IMR-90 (cell line): Measurements from ENCODE around the gene KRT79. TPM values are rescaled to one million over a fixed set of nuclear protein-coding genes. Genes with fewer than 3 reads are reported as not detected.

Experiments
- ATAC-seq: fragments of 200-7000 bp; cut with Tn5 transposase; 2 replicates; pipeline ENCODE4 v1.9.1; 2020; ENCODE audit warnings: low read depth, mild to moderate bottlenecking, moderate library complexity
- BruUV-seq: library from RNA; stranded (reverse); fragments of 400-500 nt; replicated peaks from 2 replicates; lab custom pipeline; 2021; lab: Mats Ljungman, UMichigan
- CTCF ChIA-PET: fragments of 300-600 bp; formaldehyde crosslinking; extraction: SDS; loops from one replicate; lab custom pipeline; 2021; ENCODE audit warnings: antibody characterized with exemption; lab: Yijun Ruan, JAX
- POLR2A ChIA-PET: fragments of 300-600 bp; sonication (Branson Sonifier 250); formaldehyde crosslinking; loops from one replicate; lab custom pipeline; 2022; ENCODE audit warnings: antibody characterized with exemption; ENCODE audit not compliant: unreplicated experiment; lab: Charles Lee
- DNase-seq: peaks from one replicate; pipeline ENCODE4 v3.0.0; 2013
- H2AFZ ChIP-seq: replicated peaks from 2 replicates; pipeline ENCODE3; 2013; ENCODE audit warnings: low read length, mild to moderate bottlenecking; ENCODE audit not compliant: poor library complexity
- H2AK5ac ChIP-seq: 2 replicates; pipeline ENCODE4 v1.6.1; 2013; ENCODE audit warnings: low read depth, low read length, inconsistent platforms
- H2AK9ac ChIP-seq: replicated peaks from 2 replicates; pipeline ENCODE3; 2013; ENCODE audit warnings: mild to moderate bottlenecking, low read depth, low read length, moderate library complexity; ENCODE audit not compliant: poor library complexity
- H2BK120ac ChIP-seq: 2 replicates; pipeline ENCODE4 v1.6.1; 2013; ENCODE audit warnings: low read depth, low read length, inconsistent platforms
- H2BK15ac ChIP-seq: 3 replicates; pipeline ENCODE4 v1.6.1; 2013; ENCODE audit warnings: low read depth, low read length, inconsistent platforms
- H2BK20ac ChIP-seq: 2 replicates; pipeline ENCODE4 v1.6.1; 2013; ENCODE audit warnings: low read depth, mild to moderate bottlenecking, inconsistent platforms, low read length, moderate library complexity
- H2BK5ac ChIP-seq: 2 replicates; pipeline ENCODE4 v1.6.1; 2013; ENCODE audit warnings: mild to moderate bottlenecking, low read depth, low read length, inconsistent platforms; ENCODE audit not compliant: poor library complexity, severe bottlenecking
- H3K14ac ChIP-seq: replicated peaks from 2 replicates; pipeline ENCODE4 v1.6.1; 2013; ENCODE audit warnings: low read depth, low read length, inconsistent platforms
- H3K18ac ChIP-seq: 2 replicates; pipeline ENCODE4 v1.6.1; 2013; ENCODE audit warnings: low read depth, low read length, control low read depth
- H3K23ac ChIP-seq: 2 replicates; pipeline ENCODE4 v1.6.1; 2013; ENCODE audit warnings: low read depth, low read length, inconsistent platforms
- H3K27ac ChIP-seq: 2 replicates; pipeline ENCODE4 v1.5.1; 2013; ENCODE audit warnings: mild to moderate bottlenecking, control low read depth, low read length; ENCODE audit not compliant: insufficient read depth
- H3K27me3 ChIP-seq: 2 replicates; pipeline ENCODE4 v1.6.1; 2013; ENCODE audit warnings: low read length; ENCODE audit not compliant: control insufficient read depth, insufficient read depth
- H3K36me3 ChIP-seq: 2 replicates; pipeline ENCODE4 v1.6.1; 2013; ENCODE audit warnings: low read length, mixed read lengths; ENCODE audit not compliant: control insufficient read depth, insufficient read depth
- H3K4ac ChIP-seq: 2 replicates; pipeline ENCODE4 v1.6.1; 2013; ENCODE audit warnings: low read depth, low read length, inconsistent platforms
- H3K4me1 ChIP-seq: 2 replicates; pipeline ENCODE4 v1.6.1; 2013; ENCODE audit warnings: low read length, mixed read lengths; ENCODE audit not compliant: control insufficient read depth, insufficient read depth
- H3K4me2 ChIP-seq: 2 replicates; pipeline ENCODE4 v1.6.1; 2013; ENCODE audit warnings: low read depth, mild to moderate bottlenecking, control low read depth, low read length, moderate library complexity
- H3K4me3 ChIP-seq: 2 replicates; pipeline ENCODE4 v1.5.1; 2013; ENCODE audit warnings: low read depth, mild to moderate bottlenecking, control low read depth, low read length, moderate library complexity; ENCODE audit not compliant: insufficient read depth
- H3K56ac ChIP-seq: 2 replicates; pipeline ENCODE4 v1.6.1; 2013; ENCODE audit warnings: low read length, inconsistent platforms; ENCODE audit not compliant: insufficient read depth; ENCODE audit errors: extremely low read depth
- H3K79me1 ChIP-seq, 2 experiments: 2 replicates each; pipeline ENCODE4 v1.6.1; 2013; ENCODE audit warnings: low read length in 2 of 2, inconsistent platforms in 1 of 2, low read depth in 1 of 2
- H3K9ac ChIP-seq: 2 replicates; pipeline ENCODE4 v1.6.1; 2013; ENCODE audit warnings: low read depth, low read length, control low read depth
- H3K9me1 ChIP-seq: 2 replicates; pipeline ENCODE4 v1.6.1; 2013; ENCODE audit warnings: low read length, inconsistent platforms; ENCODE audit not compliant: insufficient read depth
- H3K9me3 ChIP-seq: 2 replicates; pipeline ENCODE4 v1.6.1; 2013; ENCODE audit warnings: low read length; ENCODE audit not compliant: control insufficient read depth, insufficient read depth
- H4K20me1 ChIP-seq: 2 replicates; pipeline ENCODE4 v1.6.1; 2013; ENCODE audit warnings: low read length, inconsistent platforms; ENCODE audit not compliant: insufficient read depth
- H4K5ac ChIP-seq: 2 replicates; pipeline ENCODE4 v1.6.1; 2013; ENCODE audit warnings: mild to moderate bottlenecking, low read depth, low read length, control low read depth
- H4K8ac ChIP-seq, 2 experiments: 2 replicates each; pipeline ENCODE4 v1.6.1; 2013; ENCODE audit warnings: low read depth in 2 of 2, low read length in 2 of 2, control low read depth in 1 of 2, inconsistent platforms in 1 of 2
- H4K91ac ChIP-seq: 2 replicates; pipeline ENCODE4 v1.6.1; 2013; ENCODE audit warnings: low read depth, low read length, inconsistent platforms; ENCODE audit not compliant: insufficient read depth
- FOS ChIP-seq: fragments of 150-350 bp; IDR thresholded peaks from 2 replicates; pipeline ENCODE4 v1.6.1; 2016; ENCODE audit warnings: low read depth, low read length
- MAFK ChIP-seq: IDR thresholded peaks from 2 replicates; pipeline ENCODE4 v1.6.1; 2012; ENCODE audit warnings: low read depth, low read length, improper control_type of control experiment
- POLR2A ChIP-seq: IDR thresholded peaks from 2 replicates; pipeline ENCODE4 v1.6.1; 2012; ENCODE audit warnings: mild to moderate bottlenecking, low read depth, low read length
- RAD21 ChIP-seq: IDR thresholded peaks from 2 replicates; pipeline ENCODE4 v1.6.1; 2012; ENCODE audit warnings: low read length, improper control_type of control experiment
- SMC3 ChIP-seq: fragments of 150-350 bp; IDR thresholded peaks from 2 replicates; pipeline ENCODE4 v1.6.1; 2016; ENCODE audit warnings: low read depth, mild to moderate bottlenecking, antibody characterized with exemption, low read length, moderate library complexity
- WGBS, 2 experiments: methylation state at CpG; one replicate each; pipeline versions ENCODE4 v1.1.5 to v1.1.7; 2013; ENCODE audit warnings: missing lambda C conversion rate in 2 of 2; ENCODE audit not compliant: insufficient read length in 1 of 2; ENCODE audit errors: extremely low coverage in 2 of 2; 5-methylcytosine and 5-hydroxymethylcytosine counted together
- dilution Hi-C: fragments of 300-500 bp; cut with HindIII; formaldehyde crosslinking; loops from one replicate; pipeline ENCODE4 v1.14.3; 2018; ENCODE audit warnings: low sequenced_read_pairs; ENCODE audit not compliant: unreplicated experiment
- in situ Hi-C: fragments of 300-500 bp; cut with MboI; formaldehyde crosslinking; loops from 3 replicates; pipeline ENCODE4 v1.14.3; 2019; ENCODE audit warnings: low sequenced_read_pairs, inconsistent platforms, mixed read lengths
- intact Hi-C: fragments of 100-400 bp; cut with micrococcal nuclease; formaldehyde crosslinking; loops from 2 replicates; pipeline ENCODE4 v1.10.0; 2022
- polyA plus RNA-seq, 3 experiments: library from polyadenylated mRNA; depleted of rRNA; stranded (reverse); fragments of >200 nt; gene quantifications; 2 replicates each; pipeline ENCODE4 v1.2.3, GENCODE V29; 2012; ENCODE audit warnings: low replicate concordance in 1 of 3
- total RNA-seq: library from RNA; depleted of rRNA; stranded (reverse); fragments of >200 nt; gene quantifications from 2 replicates; pipeline ENCODE4 v1.2.3, GENCODE V29; 2012
- TF ChIP-seq, protein P1 (sequence below): fragments of 150-350 bp; IDR thresholded peaks from 2 replicates; pipeline ENCODE4 v1.6.1; 2016; ENCODE audit warnings: low read depth, mild to moderate bottlenecking, low read length, moderate library complexity, borderline replicate concordance

The KRT79 gene
- total and polyA plus RNA-seq, 2 of the 4 experiments (the other 2 are of a cell fraction): under 0.01 to 0.24 TPM

DNA sequence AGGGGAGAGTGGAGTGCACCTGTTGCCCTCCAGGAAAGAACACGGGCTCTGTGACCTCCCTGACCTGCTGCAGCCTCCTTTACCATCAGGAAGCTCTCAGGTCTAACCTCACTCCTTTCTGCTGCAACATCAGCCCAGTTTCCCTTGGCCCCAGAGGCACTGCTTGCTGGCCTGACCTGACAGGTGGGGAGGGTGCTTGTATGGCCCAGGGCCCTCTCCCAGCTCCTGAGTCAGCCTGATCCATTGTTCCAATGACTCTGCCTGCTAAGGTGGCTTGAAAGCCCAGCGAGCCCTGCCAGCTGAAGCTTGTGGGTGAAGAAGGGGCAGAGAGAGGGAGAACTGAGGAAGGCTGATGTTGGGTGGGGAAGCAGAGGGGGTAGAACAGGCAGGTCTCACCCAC, 27.9 kb upstream of the KRT79 start:
- Histone ChIP-seq H2AFZ (peak overlapping the region; percentile 43), H4K8ac (no peak overlapping the region), H4K91ac (no peak overlapping the region), H3K4me2 (no peak overlapping the region), H4K20me1 (no peaks in the 10 kb centered on the region), H2AK5ac (no peak overlapping the region), H3K18ac (no peak overlapping the region), H3K14ac (no peak overlapping the region), H2BK120ac (no peak overlapping the region), H3K27me3 (peaks cover 19% of the 10 kb centered on the region), H2BK20ac (no peak overlapping the region), H3K4ac (no peak overlapping the region), H3K56ac (no peak overlapping the region), H3K4me3 (no peak overlapping the region), H2BK5ac (no peak overlapping the region), H2BK15ac (no peak overlapping the region), H3K23ac (no peak overlapping the region), H3K36me3 (no peaks in the 10 kb centered on the region), H4K5ac (no peak overlapping the region), H3K4me1 (no peaks in the 10 kb centered on the region), H2AK9ac (no peak overlapping the region), H3K9ac (no peak overlapping the region), H3K27ac (no peak overlapping the region), H3K9me1 (no peaks in the 10 kb centered on the region), H3K9me3 (no peaks in the 10 kb centered on the region), H3K79me1 (no peaks in the 10 kb centered on the region)
- intact Hi-C loops (loop anchor here (10.0 kb wide), 1 partner anchor 137 kb away; no protein-coding TSS in a partner anchor), in situ Hi-C loops (no loop called here), dilution Hi-C loops (no loop called here)
- BruUV-seq: no TSS peak
- no CpG with 5 or more reads among the region's 2 CpGs for WGBS, 2 experiments
- ATAC-seq (no peak), DNase-seq (no peak)
- POLR2A ChIA-PET: no interaction called here
- TF ChIP-seq FOS (no peak), RAD21 (no peak), SMC3 (no peak), POLR2A (no peak), MAFK (no peak)
- TF ChIP-seq, protein P1, sequence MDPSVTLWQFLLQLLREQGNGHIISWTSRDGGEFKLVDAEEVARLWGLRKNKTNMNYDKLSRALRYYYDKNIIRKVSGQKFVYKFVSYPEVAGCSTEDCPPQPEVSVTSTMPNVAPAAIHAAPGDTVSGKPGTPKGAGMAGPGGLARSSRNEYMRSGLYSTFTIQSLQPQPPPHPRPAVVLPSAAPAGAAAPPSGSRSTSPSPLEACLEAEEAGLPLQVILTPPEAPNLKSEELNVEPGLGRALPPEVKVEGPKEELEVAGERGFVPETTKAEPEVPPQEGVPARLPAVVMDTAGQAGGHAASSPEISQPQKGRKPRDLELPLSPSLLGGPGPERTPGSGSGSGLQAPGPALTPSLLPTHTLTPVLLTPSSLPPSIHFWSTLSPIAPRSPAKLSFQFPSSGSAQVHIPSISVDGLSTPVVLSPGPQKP: no peak
- CTCF ChIA-PET: no interaction called here
